GM12874 (cell line): ENCODE data around the gene CTIF.

ENCODE experiments used
- TF ChIP-seq, protein P1 (sequence below): IDR thresholded peaks from 2 replicates; pipeline ENCODE4 v1.5.1; 2011; ENCODE audit warnings: low read depth, mild to moderate bottlenecking, control low read depth, low read length, moderate library complexity; ENCODE audit not compliant: insufficient read depth

CTIF gene

DNA sequence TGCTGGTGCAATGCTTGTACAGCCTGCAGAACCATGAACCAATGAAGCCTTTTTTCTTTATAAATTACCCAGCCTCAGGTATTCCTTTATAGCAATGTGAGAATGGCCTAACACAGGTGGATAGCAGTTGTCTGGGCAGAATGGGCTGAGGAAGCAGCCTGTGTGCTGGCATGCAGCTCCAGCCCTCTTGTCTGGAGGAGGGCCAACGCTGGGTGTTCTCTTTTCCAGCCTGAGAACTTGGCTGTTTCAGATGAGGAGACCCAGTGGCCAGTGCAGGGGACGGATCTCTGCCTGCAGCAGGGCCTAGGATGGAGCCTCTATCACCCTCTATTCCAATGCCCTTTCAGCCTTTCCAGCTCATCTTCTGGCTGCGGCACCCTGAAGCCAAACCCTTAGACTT lies 58.8 kb downstream of the CTIF start:
- TF ChIP-seq, protein P1, sequence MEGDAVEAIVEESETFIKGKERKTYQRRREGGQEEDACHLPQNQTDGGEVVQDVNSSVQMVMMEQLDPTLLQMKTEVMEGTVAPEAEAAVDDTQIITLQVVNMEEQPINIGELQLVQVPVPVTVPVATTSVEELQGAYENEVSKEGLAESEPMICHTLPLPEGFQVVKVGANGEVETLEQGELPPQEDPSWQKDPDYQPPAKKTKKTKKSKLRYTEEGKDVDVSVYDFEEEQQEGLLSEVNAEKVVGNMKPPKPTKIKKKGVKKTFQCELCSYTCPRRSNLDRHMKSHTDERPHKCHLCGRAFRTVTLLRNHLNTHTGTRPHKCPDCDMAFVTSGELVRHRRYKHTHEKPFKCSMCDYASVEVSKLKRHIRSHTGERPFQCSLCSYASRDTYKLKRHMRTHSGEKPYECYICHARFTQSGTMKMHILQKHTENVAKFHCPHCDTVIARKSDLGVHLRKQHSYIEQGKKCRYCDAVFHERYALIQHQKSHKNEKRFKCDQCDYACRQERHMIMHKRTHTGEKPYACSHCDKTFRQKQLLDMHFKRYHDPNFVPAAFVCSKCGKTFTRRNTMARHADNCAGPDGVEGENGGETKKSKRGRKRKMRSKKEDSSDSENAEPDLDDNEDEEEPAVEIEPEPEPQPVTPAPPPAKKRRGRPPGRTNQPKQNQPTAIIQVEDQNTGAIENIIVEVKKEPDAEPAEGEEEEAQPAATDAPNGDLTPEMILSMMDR, result no peak

DNA sequence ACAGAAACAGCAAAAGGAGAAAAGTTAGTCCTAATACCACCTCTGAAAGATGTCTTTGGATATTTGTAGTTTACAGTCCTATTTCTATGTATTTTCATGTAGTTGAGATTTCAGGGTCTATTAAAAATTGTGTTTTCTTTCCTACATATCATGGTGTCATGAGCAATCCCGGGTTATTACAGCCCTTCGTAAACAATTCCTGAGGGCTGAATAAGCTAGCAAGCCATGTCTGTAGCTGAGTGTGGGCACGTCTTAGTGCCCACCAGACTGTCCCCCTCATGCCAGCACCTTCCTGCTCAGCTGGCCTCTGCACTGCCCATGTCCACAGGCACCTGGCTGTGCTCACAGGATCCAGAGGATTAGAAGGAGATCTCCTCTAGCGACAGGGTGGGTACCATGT lies 60.6 kb downstream of the CTIF start:
- TF ChIP-seq, protein P1, result no peak

DNA sequence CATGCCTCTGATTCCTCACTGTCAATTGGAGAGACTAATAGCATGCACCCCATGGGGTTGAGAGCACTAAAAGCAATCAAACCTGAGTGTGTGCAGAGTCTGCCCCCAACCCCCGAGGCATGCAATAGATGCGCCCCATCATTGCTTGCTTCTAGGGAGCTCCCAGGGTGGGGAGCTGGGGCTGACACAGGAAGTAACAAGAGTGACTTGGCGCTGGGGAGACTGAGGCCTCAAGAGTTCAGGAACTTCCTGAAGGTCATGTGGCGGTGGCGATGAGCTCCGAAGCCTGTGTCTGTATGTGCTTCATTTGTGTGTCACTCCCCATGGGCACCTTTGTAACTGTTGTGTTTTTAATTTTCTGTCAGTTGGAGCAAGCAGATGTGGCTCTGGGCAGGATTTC lies 61.2 kb downstream of the CTIF start:
- TF ChIP-seq, protein P1, result no peak

DNA sequence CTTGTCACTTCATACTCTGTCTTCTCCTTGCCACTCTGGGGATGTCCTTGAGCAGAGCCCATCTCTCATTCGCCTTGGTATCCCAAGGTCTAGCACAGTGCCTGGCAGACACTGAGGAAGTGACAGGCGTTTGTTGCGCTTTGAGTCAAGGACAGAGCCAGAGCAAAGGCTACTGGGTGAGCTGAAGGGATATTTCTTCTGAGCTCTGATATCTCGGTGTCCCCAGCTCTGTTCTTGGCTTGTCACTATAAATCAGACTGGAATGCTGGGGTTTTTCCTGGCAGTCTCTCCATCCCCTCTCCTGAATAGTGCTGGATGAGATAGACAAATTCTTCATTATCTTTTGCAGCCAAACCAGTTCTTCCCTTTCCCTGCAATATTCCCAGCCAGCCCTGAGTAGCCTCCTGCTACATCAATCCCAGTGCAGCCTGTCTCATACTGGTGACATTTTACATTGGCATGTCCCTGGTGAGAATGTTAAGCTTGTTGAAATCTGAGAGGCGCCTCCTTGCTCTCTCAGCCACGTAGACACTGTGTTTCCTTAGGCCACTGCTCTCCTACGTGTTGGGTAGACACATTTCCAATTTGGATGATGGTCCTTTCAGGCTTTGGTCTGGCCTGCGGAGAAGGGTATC lies 61.7 kb downstream of the CTIF start:
- TF ChIP-seq, protein P1, result no peak

DNA sequence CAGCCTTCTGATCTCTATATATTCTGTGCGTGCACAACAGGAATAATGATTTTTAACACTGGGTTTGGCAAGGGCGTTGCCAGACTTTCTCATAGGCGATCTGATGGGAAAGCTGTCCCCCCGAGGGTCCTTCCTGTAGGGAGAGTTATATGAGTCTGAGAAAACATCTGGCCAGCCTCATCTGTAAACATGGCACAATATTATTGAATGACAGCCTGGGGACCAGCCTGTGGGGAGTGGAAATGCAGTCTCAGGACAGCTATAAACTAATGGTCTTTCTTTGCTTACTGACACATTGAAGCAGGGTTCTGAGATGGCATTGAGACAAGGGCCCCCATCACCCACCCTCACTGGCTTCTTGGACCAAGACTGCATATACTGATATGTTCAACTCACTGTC lies 62.5 kb downstream of the CTIF start:
- TF ChIP-seq, protein P1, result no peak

DNA sequence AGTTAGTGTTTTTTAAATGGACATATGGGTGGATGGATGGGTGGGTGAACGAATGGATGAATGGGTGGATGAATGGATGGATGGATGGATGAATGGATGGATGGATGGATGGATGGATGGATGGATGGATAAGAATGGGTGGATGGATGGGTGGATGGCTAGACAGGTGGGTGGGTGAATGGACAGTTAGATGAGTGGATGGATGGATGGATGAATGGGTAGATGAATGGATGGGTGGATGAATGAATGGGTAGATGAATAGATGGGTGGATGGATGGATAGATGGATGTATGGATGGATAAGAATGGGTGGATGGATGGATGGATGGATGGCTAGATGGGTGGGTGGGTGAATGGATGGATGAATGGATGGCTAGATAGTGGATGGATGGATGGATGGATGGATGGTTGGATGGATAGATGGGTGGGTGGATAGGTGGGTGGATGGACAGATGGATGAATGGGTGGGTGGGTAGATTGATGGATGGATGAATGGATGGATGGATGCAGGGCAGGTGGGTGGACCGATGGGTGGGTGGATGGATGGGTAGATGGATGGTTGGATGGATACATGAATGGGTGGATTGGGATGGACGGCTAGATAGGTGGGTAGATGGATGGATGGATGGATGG lies 64.0 kb downstream of the CTIF start:
- TF ChIP-seq, protein P1, result no peak

DNA sequence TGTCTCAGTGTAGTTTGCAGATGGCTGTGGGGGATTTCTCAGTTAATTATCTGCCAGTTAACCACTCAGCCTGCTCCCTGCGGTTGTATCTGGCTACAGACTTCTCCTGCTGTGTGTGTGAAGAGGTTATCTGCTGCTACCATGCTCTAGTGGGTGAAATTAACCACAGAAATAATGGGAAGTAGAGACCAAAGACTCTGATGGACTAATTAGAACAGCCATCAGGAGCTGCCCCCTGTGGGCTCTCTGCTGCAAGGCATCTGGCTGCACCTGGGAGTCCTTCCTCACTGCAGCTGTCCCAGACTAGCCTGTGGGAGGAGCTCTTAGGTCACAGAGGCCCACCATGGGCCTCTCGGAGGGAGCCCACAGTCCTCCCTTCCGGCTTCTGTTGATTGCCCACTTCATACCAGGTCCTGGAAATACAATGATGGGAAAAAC lies 66.6 kb downstream of the CTIF start:
- TF ChIP-seq, protein P1, result peak; percentile 30
